HG02840 (cell line): ENCODE data around the gene GSTM1.

Experiments used
- ATAC-seq: cut with Tn5 transposase; IDR thresholded peaks from one replicate; pipeline ENCODE4 v1.9.1; 2021; ENCODE audit warnings: mild to moderate bottlenecking, moderate library complexity, moderate number of reproducible peaks; ENCODE audit not compliant: unreplicated experiment, low FRiP score

Gene GSTM1

DNA sequence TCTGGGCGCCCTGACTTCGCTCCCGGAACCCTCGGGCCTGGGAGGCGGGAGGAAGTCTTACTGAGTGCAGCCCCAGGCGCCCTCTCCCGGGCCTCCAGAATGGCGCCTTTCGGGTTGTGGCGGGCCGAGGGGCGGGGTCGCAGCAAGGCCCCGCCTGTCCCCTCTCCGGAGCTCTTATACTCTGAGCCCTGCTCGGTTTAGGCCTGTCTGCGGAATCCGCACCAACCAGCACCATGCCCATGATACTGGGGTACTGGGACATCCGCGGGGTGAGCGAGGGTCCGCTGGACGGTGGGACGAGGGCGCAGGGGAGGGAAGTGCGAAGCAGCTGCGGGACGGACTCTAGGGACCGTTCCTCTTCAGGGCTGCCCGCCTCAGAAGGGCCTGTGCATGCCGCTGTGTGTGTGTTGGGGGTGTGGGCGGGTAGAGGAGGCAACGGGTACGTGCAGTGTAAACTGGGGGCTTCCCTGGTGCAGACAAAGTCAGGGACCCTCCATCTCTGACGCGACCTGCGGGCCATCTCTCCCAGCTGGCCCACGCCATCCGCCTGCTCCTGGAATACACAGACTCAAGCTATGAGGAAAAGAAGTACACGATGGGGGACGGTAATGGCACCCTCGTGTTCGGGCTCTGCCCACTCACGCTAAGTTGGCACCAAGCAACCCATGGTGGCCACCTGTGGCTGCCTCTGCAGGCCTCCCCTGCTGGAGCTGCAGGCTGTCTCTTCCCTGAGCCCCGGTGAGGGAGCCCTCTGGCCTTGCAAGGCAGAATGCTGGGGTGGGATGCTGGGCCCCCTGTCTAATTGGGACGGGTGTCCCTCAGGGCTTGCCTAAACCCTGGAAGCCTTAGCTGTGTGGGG, at the start of gene GSTM1:
Gene GSTM1, plus strand, starts transcription at position 177 of the 859 bp plus-strand sequence. Its CDS starts 57 bp downstream, at position 234.
- peak; percentile 89 for ATAC-seq

DNA sequence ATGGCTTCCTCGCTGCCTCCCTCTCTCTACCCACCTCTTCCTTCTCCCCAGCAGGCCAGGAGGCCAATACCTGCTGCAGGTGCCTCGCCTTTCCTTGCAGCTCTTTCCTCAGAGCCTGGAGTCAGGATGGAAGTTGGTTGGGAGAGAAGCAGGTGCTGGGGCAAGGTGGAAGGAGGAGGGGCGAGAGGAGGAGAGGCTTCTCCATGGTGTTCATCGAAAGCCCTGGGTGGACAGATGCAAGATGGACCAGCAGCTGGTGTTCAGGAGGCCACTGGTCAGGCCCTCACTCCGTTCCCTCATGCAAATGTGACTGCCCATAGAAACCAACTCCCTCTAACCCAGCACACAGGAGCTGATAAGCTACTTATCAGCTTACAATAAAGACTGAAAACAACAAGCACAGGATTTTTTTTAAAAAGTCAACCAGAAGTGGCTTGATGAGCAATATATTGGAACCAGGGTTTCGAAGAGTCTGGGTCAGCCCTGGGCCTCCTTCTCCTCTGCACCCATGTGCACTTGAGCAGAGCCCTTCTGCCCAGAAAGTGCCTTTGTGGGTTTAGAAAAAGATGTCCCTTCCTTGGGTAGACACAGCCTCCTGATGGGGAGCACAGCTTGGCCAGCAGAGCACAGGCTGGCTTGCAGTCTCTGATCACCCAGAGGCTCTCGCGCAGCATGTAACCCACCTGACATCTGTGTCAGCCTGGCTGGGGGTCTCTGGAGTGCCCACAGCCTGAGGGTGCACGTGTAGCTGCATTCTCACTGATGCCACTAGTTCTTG, 48.4 kb upstream of the GSTM1 start:
- no peak for ATAC-seq

DNA sequence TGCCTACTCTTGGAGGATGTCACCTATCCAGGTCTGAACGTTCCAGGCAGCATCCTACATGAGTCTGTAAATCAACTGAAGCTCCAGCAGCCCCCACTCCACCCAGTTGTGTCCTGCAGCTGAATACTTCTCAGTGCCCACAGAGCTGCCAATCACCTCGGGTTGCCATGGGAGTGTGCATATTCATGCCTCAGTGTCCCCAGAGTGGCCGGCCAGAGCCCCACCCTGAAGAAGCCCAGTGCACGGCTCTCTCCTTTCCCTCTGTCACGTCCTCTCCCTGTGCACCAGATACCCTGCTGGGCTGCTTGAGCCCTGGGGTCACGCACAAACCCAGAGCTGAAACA, 47.8 kb upstream of the GSTM1 start:
- ATAC-seq = no peak

DNA sequence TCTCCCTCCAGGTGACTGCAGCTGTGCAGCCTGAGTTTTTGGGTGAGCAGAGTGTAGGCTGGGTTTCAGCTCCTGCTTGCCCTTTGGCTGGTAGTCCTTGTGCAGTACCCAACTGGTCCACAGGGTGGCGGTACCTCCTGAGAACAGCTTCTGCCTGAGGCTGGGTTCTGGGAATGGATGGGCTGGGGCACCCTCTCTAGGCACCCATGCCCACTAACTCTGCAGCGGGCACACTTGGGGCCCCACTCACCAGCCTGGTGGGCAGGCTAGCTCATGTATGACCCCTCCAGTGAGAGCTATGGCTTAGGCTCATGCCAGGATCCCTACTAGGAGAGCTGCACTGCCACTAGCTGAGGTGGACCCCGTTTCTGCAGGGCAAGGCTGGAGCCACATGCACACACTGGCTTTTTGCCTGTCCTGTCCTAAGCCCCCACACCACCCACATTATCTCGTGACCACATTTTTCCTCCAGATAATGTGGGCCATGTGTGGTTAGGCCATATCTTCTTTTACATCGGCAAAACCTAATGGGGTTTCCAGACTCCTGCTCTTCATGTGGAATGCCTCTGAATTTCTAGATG, 47.2 kb upstream of the GSTM1 start:
- ATAC-seq = no peak

DNA sequence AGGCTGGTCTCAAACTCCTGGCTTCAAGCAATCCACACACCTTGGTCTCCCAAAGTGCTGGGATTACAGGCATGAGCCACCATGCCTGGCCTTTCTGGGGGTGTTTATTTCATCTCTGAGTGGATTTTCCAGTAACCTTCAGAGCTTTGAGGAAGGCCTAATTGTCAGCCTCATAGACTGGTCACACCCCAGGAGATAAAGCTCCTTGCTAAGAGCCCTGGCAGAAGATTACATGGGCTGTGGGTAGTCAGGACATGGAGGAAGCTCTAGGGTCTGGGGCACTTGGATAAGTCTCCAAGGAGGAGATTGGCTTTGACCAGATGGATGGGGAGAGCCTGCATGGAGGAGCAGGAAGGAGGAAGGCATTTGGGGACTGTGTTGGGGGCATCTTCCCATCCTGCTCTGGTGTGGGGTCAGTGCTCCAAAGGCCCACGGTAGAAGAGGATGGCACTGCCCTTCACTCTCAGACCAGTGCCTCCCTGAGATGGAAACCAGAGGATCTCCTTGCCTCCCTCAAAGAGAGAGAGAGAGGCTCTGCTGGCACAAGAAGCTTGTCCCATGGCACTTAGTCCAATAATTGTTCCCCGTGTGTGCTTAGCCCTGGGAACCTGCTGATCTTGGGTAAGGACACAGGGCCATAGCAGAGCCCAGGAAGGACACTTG, 46.4 kb upstream of the GSTM1 start:
- no peak for ATAC-seq

DNA sequence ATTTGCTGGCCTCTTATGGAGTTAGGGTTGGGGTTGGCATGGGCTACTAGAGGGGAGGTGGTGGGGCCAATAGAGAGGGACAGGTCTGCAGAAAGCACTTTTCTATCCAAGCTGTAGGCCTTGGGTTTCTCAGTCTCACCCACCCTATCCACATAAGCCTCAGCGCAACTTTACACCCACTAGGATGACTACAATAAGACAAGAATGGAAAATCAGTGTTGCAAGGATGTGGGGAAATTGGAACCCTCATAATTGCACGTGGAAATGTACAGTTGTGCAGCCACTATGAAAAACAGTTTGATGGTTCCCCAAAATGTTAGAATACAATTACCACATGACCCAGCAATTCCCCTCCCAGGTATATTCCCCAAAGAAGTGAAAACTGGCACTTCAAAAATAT, 45.8 kb upstream of the GSTM1 start:
- no peak for ATAC-seq

DNA sequence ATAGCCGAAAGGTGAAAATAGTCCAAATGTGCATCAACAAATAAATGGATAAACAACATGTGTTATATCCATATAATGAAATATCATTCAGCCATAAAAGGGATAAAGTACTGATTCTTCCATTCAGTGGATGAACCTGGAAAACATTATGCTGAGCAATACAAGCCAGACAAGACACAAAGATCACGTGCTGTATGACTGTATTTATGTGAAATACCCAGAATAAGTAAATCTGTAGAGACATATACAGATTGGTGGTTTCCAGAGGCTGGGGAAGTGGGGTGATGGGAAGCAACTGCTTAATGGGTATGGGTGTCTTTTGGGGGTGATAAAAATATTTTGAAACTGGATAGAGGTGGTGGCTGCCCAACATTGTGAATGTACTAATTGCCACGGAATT, 45.0 kb upstream of the GSTM1 start:
- ATAC-seq = no peak

DNA sequence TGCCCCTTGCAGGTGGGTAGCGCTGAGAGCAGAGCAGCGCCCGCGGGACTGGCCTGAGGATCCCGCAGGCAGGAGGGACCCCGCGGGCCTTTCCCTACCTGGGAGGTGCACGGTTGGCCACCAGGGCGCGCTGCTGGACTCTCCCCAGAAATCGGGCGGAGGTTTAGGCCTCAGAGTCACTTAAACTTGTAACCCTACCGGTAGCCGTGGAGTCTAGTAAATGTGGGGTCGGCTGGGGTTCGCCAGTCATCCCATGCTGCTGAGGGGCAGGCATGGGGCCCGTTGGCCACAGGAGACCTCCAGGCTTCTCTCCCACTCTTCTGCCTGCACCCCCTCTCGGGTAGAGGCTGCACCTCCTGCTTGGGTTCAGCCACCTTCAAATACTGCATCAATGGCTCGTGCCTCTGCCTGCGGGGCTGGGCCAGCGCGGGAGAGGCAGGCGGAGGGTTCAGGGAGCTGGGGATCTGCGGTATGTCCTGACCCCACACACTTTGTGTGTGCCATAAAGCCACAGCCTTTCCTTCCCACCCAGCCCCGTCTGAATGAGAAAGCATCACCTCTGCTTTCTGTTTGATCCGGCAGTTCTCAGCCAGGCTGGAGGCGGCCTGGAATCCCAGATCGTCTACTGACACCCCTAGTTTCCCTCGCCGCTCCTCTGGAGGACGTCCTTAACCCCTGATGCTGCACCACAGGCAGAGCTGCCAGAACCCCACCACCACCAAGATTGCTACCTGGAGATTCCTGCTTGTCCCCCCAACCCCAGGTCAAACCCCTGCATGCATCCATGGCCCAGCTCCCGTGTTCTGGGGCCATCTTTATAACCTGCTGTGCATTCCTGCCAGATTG, 44.0 kb upstream of the GSTM1 start:
- peak; percentile 65 for ATAC-seq

DNA sequence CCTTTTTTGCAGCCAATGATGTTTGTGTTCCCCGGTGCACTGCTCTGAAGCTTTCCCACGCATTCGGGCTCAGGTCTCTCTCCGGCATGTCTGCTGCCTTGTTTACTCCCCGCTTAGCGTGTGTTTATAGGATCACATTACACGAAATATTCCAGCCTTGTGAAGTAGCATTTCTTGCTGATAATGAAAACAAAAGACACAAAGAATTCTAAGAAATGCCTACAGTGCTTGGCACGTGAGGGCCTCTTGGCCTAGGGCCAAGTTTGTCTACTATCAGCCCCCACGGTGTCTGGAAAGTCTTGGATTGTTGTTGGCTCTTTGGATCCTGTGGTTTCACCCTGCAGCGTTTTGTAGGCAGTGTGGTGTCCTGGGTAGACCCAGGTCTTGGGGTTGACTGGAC, 42.9 kb upstream of the GSTM1 start:
- ATAC-seq = no peak

DNA sequence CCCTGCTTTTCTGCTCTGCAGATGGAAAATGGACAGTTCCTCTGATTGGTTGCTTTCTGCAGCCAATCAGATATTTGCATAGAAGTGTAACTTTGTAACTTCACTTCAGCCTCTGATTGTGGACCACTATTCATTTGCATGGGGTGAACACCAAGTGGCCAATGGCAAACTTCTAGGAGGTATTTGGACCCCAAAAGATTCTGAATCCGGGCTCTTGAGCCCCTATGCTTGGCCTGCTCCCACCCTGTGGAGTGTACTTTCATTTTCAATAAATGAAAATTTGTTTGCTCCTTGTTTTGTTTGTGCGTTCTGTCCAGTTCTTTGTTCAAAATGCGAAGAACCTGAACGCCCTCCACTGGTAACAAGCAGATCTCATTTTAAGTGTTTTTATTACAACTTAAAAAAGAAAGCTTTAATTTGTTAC, 38.1 kb upstream of the GSTM1 start:
- no peak for ATAC-seq

DNA sequence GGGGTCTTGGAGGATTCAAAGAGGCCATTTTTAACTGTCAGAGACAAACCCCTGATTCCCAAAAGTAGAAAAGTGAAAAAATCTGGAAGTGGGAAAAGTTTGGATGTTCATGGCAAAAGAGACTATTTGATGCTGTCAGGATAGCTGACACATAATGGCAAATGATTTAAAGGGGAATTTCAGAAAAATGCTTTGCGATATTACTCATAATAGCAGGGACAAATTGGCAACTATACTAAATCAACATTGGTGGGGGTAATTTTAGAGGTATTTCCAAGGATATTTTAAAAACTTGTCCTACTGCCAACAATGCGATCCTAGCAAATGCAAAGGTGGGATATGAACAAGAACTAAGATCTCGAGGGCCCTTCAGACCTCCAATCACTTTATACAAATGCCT, 37.0 kb upstream of the GSTM1 start:
- ATAC-seq = no peak

DNA sequence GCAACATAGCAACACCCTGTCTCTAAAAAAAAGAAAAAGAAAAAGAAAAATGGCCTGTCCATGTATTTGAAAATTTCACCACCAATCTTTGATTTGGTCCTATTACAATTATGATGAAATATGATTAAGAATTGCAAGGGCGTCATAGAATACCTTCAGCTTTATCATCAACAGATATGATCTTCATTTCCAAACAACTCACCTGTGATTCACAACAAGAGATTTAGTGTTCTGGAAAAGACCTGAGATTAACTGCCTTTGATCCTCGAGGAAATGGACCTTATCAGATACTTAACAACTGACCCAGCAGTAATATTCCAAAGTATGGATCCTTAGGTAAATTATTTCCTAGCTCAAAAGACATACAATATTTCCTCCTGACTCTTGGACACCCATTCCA, 35.2 kb upstream of the GSTM1 start:
- ATAC-seq = no peak

DNA sequence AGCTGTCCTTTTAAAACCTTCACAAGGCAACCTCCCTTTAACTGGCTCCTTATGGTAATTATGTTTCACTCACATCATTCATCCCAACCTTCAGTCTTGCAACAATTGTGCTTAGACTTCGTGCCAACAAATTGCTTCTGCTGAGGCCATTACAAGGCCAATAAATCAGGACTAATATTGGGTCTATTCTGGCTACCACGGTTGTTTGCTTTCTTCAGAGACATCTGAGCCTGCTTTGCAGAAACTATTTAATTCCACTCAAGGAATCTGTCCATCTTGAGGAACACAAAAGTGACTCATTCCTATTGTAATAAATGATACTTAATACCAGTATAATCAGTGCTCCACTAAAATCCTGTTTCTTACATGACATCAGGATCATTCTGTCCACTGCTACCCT, 34.3 kb upstream of the GSTM1 start:
- no peak for ATAC-seq

DNA sequence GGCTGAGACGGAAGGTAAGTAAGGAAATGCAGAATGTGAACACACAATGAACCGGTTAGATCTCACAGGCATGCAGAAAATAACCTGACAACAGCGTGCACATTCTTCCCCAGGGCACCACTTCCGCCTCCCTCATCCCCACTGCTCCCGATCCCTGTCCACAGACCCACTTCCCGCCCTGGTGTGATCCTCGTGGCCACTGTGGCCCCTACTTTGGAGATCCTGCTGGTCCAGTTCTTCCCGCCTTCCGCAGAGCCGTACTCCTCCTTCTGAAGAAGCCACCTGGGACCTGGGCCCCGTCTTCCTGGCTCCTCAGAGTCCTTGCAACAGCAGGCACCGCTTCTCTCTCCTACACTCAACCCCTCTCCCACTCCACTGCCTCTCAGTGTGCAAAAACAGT, 33.1 kb upstream of the GSTM1 start:
- ATAC-seq = no peak

DNA sequence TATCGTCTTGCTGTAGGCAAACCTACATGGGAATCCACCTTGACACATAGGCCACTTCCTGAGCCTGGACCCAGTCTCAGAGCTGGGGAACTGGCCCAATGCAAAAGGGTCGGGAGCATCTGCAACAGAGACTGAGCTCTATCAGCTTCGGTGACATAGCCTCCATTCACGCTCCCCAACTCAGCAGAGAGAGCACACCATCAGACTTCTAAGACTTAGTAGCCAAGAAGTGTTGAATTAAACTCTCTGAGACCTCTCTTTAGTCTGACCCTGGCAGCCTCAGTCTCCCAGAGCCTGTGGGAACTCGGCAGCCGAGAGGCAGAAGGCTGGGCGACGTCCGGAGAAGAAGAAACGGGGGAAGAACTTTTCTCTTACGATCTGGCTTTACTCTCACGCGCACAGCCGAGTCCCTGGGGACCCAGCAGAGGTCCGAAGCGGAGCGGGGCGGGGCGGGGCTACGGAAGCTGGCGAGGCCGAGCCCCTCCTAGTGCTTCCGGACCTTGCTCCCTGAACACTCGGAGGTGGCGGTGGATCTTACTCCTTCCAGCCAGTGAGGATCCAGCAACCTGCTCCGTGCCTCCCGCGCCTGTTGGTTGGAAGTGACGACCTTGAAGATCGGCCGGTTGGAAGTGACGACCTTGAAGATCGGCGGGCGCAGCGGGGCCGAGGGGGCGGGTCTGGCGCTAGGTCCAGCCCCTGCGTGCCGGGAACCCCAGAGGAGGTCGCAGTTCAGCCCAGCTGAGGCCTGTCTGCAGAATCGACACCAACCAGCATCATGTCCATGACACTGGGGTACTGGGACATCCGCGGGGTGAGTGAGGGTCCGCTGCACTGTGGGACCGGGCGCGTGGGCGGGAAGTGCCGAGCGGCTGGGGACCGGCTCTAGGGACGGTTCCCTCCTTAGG, 31.8 kb upstream of the GSTM1 start, which contains the start of gene GSTM4:
Gene GSTM4, plus strand, starts transcription at position 485 of the 905 bp plus-strand sequence. Its CDS starts 291 bp downstream, at position 776.
- ATAC-seq = peak; percentile 88

DNA sequence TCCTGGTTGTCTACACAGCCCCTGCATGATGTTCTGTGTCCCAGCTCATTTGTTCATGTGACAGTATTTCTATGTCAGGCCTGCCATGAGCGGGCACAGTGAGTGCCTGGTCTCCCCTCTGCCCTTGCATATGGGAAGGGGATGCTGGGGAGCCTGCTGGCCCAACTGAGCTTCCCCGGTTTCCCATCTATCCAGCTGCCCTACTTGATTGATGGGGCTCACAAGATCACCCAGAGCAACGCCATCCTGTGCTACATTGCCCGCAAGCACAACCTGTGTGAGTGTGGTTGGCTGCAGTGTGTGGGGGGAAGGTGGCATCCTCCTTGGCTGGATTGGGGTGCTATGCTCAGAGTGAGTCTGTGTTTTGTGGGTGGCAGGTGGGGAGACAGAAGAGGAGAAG, 30.2 kb upstream of the GSTM1 start:
- ATAC-seq = no peak

DNA sequence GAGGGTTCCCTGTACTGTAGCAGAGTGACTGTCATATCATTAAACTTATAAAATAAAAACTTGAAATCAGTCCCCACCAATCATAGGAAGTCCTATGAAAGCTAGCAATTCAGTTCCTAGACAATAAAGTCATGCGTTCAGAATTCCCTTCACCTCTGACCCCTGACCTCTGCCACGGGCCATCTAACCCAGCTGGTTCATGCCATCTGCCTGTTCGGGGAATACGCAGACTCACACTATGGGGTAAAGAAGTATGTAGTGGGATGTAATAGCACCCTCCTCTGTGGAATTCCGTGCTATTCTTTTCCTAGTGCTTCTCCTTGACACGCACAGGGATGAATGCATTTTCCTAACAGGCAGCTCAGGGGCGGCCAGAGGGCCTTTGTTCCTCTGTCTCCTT, 29.6 kb upstream of the GSTM1 start:
- no peak for ATAC-seq

DNA sequence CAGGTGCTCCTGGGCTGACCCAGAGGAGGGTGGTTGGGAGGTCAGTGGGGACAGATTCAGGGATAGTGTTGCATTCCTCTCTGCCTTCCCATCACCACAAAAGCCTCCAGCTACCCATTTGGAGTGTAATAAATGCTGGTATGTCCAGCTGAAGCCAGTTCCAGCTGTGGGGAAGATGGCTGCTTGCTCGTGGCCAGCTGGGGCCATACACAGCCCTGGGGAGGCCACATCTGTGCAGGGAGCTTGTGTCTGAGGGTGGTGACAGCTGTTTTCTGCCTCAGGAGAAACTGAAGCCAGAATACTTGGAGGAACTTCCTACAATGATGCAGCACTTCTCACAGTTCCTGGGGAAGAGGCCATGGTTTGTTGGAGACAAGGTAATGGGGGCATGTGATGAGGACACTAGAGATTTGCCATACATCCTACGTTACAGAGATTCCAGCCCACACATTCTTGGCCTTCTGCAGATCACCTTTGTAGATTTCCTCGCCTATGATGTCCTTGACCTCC, 29.0 kb upstream of the GSTM1 start:
- no peak for ATAC-seq

DNA sequence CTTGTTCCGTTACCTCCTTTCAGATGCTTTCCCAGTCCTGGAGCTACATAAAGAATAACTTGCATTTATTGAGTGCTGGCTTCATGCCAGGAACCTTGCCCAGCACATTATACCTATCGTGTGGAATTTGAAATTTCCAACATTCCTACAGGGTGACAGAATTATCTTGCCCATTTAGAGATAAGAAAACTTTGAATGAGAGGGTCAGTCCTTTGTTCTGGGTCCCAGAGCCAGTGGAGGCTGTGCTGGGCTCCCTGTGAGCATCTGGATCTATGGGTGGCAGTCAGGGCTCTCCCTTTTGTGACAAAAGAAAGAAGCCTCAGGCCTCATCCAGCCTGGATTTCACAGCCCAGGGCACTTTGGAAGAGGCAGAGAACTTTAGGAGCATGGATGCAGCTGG, 28.5 kb upstream of the GSTM1 start:
- ATAC-seq = no peak
